ENCODE data around the gene DGKQ.

DGKQ gene

DNA sequence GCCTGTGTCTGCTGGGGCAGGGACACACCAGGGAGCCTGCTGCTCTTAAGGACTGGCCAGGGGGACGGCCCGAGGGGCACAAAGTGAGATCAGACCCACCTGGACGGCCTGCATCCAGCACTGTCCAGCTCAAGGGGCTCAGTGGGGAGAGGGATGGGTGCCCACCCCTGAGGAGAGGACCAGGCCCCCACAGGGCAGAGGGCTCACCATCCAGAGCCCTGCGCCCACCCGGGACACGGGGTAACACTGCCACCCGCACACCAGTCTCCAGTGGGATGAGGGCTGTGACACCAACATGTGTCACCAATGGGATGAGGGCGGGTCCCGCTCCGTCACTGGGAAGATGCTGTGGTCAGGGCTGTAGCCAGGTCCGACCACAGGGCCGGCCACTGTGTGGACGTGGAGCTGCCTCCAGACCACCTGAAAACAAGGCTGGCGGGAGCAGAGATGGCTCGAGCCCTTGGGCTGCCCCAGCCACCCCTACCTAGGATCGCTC, 13.2 kb downstream of the DGKQ start:
- DNase-seq (ENCODE audit: low spot score) = no peak
- in situ Hi-C loops (cut with MboI; ENCODE audit: low sequenced_read_pairs, unreplicated experiment) = no loop called here
- TF ChIP-seq, protein P1, sequence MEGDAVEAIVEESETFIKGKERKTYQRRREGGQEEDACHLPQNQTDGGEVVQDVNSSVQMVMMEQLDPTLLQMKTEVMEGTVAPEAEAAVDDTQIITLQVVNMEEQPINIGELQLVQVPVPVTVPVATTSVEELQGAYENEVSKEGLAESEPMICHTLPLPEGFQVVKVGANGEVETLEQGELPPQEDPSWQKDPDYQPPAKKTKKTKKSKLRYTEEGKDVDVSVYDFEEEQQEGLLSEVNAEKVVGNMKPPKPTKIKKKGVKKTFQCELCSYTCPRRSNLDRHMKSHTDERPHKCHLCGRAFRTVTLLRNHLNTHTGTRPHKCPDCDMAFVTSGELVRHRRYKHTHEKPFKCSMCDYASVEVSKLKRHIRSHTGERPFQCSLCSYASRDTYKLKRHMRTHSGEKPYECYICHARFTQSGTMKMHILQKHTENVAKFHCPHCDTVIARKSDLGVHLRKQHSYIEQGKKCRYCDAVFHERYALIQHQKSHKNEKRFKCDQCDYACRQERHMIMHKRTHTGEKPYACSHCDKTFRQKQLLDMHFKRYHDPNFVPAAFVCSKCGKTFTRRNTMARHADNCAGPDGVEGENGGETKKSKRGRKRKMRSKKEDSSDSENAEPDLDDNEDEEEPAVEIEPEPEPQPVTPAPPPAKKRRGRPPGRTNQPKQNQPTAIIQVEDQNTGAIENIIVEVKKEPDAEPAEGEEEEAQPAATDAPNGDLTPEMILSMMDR (IDR thresholded peaks at IDR 0.05; ENCODE audit: borderline replicate concordance, control extremely low read depth, extremely low read depth, insufficient read depth, missing control alignments) = no peak

DNA sequence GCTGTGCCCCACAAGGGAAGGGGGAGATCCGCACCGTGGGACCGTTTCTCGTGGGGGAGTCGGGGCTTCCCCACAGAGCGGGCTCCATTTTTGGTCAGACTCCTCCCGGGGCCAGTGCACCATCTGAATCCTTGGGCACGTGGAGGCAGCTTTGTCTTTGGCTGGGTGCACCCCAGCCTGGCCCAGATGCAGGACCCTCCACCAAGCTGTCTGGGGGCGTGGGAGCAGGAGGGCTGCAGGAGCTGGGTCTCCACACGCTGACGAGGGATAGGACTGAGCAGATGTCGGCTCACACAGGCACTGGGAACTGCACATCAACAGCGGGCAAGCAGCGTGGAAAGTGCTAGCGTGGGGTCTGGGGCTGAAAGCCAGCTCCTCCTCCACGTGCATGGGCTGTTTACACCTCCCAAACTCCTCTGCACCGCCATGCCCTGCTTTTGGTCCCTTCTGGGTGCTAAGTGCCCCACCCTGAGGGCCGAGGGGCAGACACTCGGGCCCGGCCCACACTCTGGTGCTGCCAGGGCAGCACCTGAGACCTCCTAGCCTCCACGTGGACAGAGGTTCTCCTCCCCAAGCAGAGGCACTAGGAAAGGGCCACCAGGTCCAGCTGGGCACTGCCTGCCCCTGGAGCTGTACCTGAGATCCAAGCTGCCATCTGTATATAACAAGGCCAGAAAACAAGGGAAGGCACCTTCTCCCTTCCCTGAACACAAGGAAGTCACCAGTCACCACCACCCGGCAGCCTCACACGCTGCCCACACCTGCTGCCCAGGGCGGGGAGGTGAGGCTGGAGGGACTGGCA, 13.8 kb downstream of the DGKQ start:
- in situ Hi-C loops (cut with MboI; ENCODE audit: low sequenced_read_pairs, unreplicated experiment) = no loop called here
- no peak for DNase-seq (ENCODE audit: low spot score)
- TF ChIP-seq, protein P1 (IDR thresholded peaks at IDR 0.05; ENCODE audit: borderline replicate concordance, control extremely low read depth, extremely low read depth, insufficient read depth, missing control alignments) = no peak

DNA sequence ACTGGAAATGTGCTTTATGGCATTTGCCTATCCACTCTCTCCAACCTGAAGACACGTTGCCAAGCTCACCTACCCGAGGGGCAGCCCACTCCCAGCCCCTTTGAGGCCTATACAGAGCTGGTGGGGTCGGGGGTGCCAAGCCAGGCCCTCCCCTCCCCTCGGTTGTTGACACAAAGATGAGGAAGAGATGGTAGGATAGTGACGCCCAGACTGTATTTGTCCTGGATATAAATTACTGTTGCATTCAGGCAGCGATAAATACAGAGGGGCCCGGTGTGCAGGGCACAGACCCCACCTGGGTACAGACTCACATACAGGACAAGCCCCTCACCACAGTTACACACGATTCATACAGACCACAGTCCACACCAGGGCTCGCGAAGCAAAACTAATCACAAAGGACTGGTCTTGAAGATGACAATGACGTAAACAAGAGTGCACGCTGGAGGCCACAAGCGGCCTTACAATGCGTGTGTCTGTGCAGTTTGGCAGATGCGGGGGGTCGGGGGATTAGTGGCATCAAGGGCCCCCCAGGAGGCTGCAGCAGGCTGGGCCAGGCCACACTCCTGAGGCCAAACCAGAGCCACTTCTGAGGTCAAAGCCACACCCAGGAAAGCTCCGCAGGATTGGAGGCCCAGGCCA, 14.6 kb downstream of the DGKQ start:
- DNase-seq (ENCODE audit: low spot score) = no peak
- TF ChIP-seq, protein P1 (IDR thresholded peaks at IDR 0.05; ENCODE audit: borderline replicate concordance, control extremely low read depth, extremely low read depth, insufficient read depth, missing control alignments) = no peak
- in situ Hi-C loops (cut with MboI; ENCODE audit: low sequenced_read_pairs, unreplicated experiment) = no loop called here

DNA sequence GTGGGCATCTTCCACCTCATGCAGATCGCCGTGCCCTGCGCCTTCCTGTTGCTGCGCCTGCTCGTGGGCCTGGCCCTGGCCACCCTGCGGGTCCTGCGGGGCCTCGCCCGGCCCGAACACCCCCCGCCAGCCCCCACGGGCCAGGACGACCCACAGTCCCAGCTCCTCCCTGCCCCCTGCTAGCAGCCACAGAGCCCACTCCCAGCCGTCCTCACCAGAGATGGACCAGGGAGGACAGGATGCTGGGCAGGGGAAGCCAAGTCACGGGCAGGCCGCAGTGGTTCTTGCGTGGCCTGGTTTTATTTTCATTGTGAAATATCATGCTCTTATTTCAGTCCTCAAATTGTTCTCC, 15.1 kb downstream of the DGKQ start:
- DNase-seq (ENCODE audit: low spot score) = no peak
- in situ Hi-C loops (cut with MboI; ENCODE audit: low sequenced_read_pairs, unreplicated experiment) = no loop called here
- TF ChIP-seq, protein P1 (IDR thresholded peaks at IDR 0.05; ENCODE audit: borderline replicate concordance, control extremely low read depth, extremely low read depth, insufficient read depth, missing control alignments) = no peak

DNA sequence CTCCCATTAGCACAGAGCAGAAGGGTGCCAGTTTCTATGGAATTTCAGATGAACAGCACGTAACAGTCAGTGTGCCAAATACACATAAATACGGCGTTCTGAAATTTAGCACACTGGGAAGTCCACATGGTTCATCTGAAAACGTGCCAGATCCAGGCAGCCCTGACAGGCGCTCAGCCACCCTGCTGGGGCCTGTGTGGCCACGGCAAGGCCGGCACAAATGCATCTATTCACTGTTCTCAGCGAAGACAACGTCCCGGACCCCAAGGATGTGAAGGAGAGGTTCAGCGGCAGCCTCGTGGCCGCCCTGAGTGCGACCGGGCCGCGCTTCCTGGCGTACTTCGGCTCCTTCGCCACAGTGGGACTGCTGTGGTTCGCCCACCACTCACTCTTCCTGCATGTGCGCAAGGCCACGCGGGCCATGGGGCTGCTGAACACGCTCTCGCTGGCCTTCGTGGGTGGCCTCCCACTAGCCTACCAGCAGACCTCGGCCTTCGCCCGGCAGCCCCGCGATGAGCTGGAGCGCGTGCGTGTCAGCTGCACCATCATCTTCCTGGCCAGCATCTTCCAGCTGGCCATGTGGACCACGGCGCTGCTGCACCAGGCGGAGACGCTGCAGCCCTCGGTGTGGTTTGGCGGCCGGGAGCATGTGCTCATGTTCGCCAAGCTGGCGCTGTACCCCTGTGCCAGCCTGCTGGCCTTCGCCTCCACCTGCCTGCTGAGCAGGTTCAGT, 15.6 kb downstream of the DGKQ start:
- TF ChIP-seq, protein P1 (IDR thresholded peaks at IDR 0.05; ENCODE audit: borderline replicate concordance, control extremely low read depth, extremely low read depth, insufficient read depth, missing control alignments) = no peak
- in situ Hi-C loops (cut with MboI; ENCODE audit: low sequenced_read_pairs, unreplicated experiment) = no loop called here
- no peak for DNase-seq (ENCODE audit: low spot score)

DNA sequence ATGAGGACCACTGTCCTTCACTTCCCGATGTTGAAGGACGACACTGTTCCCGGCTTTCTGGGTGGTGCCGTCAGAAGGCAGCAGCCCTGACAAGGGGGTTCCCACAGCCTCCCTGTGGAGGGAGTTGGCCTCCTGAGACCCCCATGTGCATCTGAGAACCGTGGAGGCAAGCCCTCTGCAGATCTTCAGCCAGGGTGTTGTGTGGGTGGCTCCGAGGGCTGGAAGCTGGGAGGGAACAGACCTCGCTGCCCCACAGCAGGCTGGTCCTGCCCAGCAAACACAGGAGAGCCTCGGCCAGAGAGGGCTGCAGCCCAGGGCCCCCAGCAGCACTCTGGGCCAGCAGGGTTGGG, 16.2 kb downstream of the DGKQ start:
- DNase-seq (ENCODE audit: low spot score) = no peak
- TF ChIP-seq, protein P1 (IDR thresholded peaks at IDR 0.05; ENCODE audit: borderline replicate concordance, control extremely low read depth, extremely low read depth, insufficient read depth, missing control alignments) = no peak
- in situ Hi-C loops (cut with MboI; ENCODE audit: low sequenced_read_pairs, unreplicated experiment) = no loop called here

Measured in GM13976 (cell line).